Loucy (cell line): ENCODE measurements around the gene NTNG1.

Experiments
- H2AFZ ChIP-seq: fragments of 200-600 bp; sonication (generic); 2 replicates; pipeline ENCODE4 v1.6.0; 2016; ENCODE audit warnings: antibody characterized with exemption, mild to moderate bottlenecking, low read length, moderate library complexity
- H3F3A ChIP-seq: fragments of 200-600 bp; 2 replicates; pipeline ENCODE4 v1.6.0; 2016; ENCODE audit warnings: antibody characterized with exemption, low read depth, mild to moderate bottlenecking
- H3K27me3 ChIP-seq: fragments of 200-600 bp; sonication (generic); 2 replicates; pipeline ENCODE4 v1.6.1; 2014; ENCODE audit warnings: low read length, mild to moderate bottlenecking; ENCODE audit not compliant: insufficient read depth, poor library complexity, severe bottlenecking
- H3K36me3 ChIP-seq: fragments of 200-600 bp; sonication (generic); 2 replicates; pipeline ENCODE4 v1.6.1; 2016; ENCODE audit warnings: low read length; ENCODE audit not compliant: insufficient read depth
- H3K4me1 ChIP-seq: fragments of 200-600 bp; sonication (generic); 2 replicates; pipeline ENCODE4 v1.5.1; 2014; ENCODE audit warnings: low read length, mild to moderate bottlenecking; ENCODE audit not compliant: insufficient read depth, poor library complexity, severe bottlenecking
- H3K4me2 ChIP-seq: fragments of 200-600 bp; sonication (generic); 2 replicates; pipeline ENCODE4 v1.6.0; 2014; ENCODE audit warnings: antibody characterized with exemption, low read length, low read depth, mild to moderate bottlenecking; ENCODE audit not compliant: poor library complexity, severe bottlenecking
- H3K4me3 ChIP-seq: fragments of 200-600 bp; sonication (generic); 2 replicates; pipeline ENCODE4 v1.5.1; 2014; ENCODE audit warnings: low read length, mild to moderate bottlenecking, mixed read lengths; ENCODE audit not compliant: poor library complexity, severe bottlenecking
- H3K79me2 ChIP-seq: fragments of 200-600 bp; sonication (generic); 2 replicates; pipeline ENCODE4 v1.6.1; 2014; ENCODE audit warnings: low read length; ENCODE audit not compliant: insufficient read depth
- H3K9ac ChIP-seq: fragments of 200-600 bp; sonication (generic); 2 replicates; pipeline ENCODE4 v1.6.0; 2014; ENCODE audit warnings: mild to moderate bottlenecking, low read depth, low read length, moderate library complexity; ENCODE audit not compliant: poor library complexity, severe bottlenecking
- H3K9me2 ChIP-seq: fragments of 200-600 bp; sonication (generic); replicated peaks from 2 replicates; pipeline ENCODE4 v1.6.1; 2016; ENCODE audit warnings: low read depth, low read length, mixed read lengths
- H3K9me3 ChIP-seq: fragments of 200-600 bp; sonication (generic); 2 replicates; pipeline ENCODE4 v1.6.1; 2014; ENCODE audit warnings: mild to moderate bottlenecking, antibody characterized with exemption, low read length, low read depth; ENCODE audit not compliant: insufficient read depth
- H4K20me1 ChIP-seq: fragments of 200-600 bp; sonication (generic); 2 replicates; pipeline ENCODE4 v1.6.0; 2014; ENCODE audit warnings: antibody characterized with exemption, low read length, mild to moderate bottlenecking; ENCODE audit not compliant: insufficient read depth, poor library complexity, severe bottlenecking
- CTCF ChIP-seq: fragments of 200-600 bp; sonication (generic); conservative IDR thresholded peaks from 2 replicates; pipeline ENCODE4 v1.5.1; 2014; ENCODE audit warnings: mild to moderate bottlenecking, antibody characterized with exemption, low read length
- EZH2phosphoT487 ChIP-seq: fragments of 200-600 bp; IDR thresholded peaks from 2 replicates; pipeline ENCODE4 v1.6.1; 2018; ENCODE audit warnings: antibody characterized with exemption, mild to moderate bottlenecking, moderate library complexity, borderline replicate concordance

The NTNG1 gene

GRCh38 chr1:107267489-107267888 is 126.7 kb downstream of the NTNG1 start:
- Histone ChIP-seq H4K20me1 (no peaks in the 10 kb centered on the region), H3F3A (no peaks in the 10 kb centered on the region), H3K9me2 (no peaks in the 10 kb centered on the region), H3K27me3 (no peaks in the 10 kb centered on the region), H3K36me3 (no peaks in the 10 kb centered on the region), H3K9me3 (no peaks in the 10 kb centered on the region), H3K9ac (no peak overlapping the region), H3K4me1 (no peaks in the 10 kb centered on the region), H3K79me2 (no peaks in the 10 kb centered on the region), H2AFZ (no peak overlapping the region), H3K4me3 (no peak overlapping the region), H3K4me2 (no peak overlapping the region)
- TF ChIP-seq EZH2phosphoT487 (no peak), CTCF (no peak)

- TF ChIP-seq CTCF: no peak
- H3K9ac ChIP-seq: no peak overlapping the region
- no peaks in the 10 kb centered on the region for H3K9me3 ChIP-seq
- no peaks in the 10 kb centered on the region for H3F3A ChIP-seq
- no peaks in the 10 kb centered on the region for H3K79me2 ChIP-seq
- H3K4me2 ChIP-seq: no peak overlapping the region
- no peaks in the 10 kb centered on the region for H3K27me3 ChIP-seq
- no peaks in the 10 kb centered on the region for H3K9me2 ChIP-seq
- no peak overlapping the region for H2AFZ ChIP-seq
- H3K4me3 ChIP-seq: no peak overlapping the region
- H3K36me3 ChIP-seq: no peaks in the 10 kb centered on the region
- H3K4me1 ChIP-seq: peaks cover 3% of the 10 kb centered on the region
- H4K20me1 ChIP-seq: no peaks in the 10 kb centered on the region
These were observed 131.5 kb downstream of the NTNG1 start for GRCh38 chr1:107272321-107272720.

DNA sequence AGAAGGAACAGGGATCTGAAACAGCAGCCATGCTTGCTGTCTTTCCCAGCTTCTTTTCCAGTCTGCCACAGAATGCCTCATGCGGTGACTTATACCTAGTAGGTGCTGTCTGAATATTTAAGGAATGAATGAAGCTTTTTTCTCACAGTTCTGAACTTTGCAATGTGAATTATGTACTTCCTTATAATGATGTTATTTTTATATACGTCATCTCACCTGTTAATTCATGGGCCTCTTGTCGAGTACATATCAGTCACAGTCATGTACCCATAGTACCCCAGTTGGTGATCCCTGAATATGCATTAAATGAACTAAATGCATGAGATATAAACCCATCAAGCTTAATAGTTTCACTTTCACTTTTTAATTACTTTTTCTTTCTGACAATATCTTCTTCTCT is 132.7 kb downstream of the NTNG1 start:
- H3K79me2 ChIP-seq: no peaks in the 10 kb centered on the region

More for the DNA sequence above, 132.7 kb downstream of the NTNG1 start:
- no peaks in the 10 kb centered on the region for H3K9me3 ChIP-seq
- H3K4me1 ChIP-seq: peaks cover 3% of the 10 kb centered on the region
- H3K4me3 ChIP-seq: peak overlapping the region; percentile 13
- no peaks in the 10 kb centered on the region for H4K20me1 ChIP-seq
- H3F3A ChIP-seq: no peaks in the 10 kb centered on the region
- H2AFZ ChIP-seq: peak overlapping the region; percentile 82
- no peaks in the 10 kb centered on the region for H3K9me2 ChIP-seq
- no peaks in the 10 kb centered on the region for H3K27me3 ChIP-seq
- peak overlapping the region; percentile 48 for H3K4me2 ChIP-seq
- H3K36me3 ChIP-seq: no peaks in the 10 kb centered on the region
- no peak for TF ChIP-seq CTCF
- no peak overlapping the region for H3K9ac ChIP-seq
